Measurements from ENCODE around the gene HOXA7.

Gene HOXA7

GRCh38 chr7:27182285-27182841, 25.9 kb upstream of the HOXA7 start:
- no peak for DNase-seq

- no peak for DNase-seq
Measured at GRCh38 chr7:27181795-27182275, 25.4 kb upstream of the HOXA7 start.

- DNase-seq = no peak
Measured at GRCh38 chr7:27180431-27181420, 24.3 kb upstream of the HOXA7 start.

GRCh38 chr7:27179503-27180430, 23.3 kb upstream of the HOXA7 start:
- DNase-seq = peak; percentile 74

GRCh38 chr7:27179030-27179429, 22.6 kb upstream of the HOXA7 start:
- DNase-seq = no peak

DNA sequence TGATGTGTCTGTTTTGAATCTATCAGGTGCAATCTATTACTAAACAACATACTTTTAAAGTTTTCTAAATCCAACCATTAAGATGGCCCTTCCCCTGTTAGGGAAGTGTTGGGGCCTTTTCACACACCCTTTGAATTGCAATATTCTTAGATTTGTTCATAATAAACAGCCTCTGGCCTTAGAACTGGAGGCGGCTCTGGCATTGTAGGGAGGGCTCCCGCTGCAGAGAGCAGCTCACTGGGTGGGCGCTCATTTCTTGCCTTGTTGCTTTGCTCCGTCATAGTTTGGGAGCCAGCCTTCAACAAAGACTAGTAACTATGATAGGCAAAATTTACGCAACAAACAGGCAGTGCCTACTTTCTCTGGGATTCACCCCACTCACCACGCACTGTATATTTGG, 21.9 kb upstream of the HOXA7 start:
- no peak for DNase-seq

GRCh38 chr7:27177795-27178320, 21.4 kb upstream of the HOXA7 start:
- no peak for DNase-seq

GRCh38 chr7:27176962-27177794, 20.7 kb upstream of the HOXA7 start:
- DNase-seq = peak; percentile 0

DNA sequence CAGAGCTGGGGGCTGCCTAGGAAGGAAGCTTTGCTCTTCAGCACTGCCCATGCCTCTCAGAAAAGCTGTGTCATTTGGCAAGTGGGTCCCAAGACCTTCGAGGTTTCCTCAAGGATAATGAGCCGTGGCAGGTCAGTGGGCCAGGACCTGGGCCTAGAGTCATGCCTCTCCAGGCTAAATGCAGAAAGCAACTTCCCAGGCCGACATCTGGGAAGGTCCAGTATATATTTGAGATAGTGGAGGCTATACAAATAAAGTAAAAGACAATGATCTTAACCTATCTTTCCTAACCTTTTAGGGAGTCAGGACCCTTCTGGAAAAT, 20.0 kb upstream of the HOXA7 start:
- no peak for DNase-seq

DNA sequence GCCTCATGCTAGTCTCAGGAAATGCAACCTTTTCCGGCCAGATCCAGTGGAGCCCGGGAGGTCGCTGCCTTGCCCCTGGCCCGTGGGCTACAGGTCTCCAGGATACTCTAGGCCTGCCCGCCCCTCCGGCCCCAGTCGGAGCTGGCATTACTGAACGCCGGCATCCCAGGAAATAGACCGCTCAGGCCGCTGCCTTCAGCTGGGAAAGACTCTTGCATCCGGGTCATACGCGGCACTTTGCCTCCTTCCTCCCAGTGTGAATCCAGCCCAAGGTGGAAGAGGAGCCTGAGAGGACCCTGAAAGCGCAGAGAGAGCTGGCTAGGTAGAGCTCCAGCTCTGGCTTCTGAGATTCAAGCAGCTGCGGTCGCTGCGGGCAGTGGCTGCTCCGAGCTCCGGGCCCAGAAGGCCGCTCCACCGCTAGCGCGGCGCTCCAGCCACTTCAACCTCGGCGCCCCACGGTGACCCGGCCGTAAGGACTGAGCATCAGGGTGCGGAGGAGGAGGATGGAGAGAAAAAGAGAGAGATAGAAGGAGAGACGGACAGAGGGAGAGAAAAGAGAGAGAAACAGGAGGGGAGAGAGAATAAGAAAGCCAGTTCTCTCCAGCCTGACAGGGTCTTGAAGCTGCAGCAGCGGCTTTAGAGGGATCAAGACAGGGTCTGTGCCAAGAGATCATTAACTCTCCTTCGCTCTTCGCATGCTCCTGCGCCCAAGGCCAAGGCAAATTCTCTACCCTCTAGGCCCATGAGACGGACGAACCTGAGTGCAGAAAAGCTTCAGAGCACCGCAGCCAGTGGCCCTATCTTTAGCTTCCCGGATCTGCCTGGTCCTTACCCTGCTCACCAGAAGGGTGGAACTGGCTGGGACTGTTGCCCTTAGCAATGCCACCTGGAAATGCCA, 19.4 kb upstream of the HOXA7 start:
- DNase-seq = no peak

- no peak for DNase-seq
Measured at GRCh38 chr7:27174874-27175625, 18.6 kb upstream of the HOXA7 start.

DNA sequence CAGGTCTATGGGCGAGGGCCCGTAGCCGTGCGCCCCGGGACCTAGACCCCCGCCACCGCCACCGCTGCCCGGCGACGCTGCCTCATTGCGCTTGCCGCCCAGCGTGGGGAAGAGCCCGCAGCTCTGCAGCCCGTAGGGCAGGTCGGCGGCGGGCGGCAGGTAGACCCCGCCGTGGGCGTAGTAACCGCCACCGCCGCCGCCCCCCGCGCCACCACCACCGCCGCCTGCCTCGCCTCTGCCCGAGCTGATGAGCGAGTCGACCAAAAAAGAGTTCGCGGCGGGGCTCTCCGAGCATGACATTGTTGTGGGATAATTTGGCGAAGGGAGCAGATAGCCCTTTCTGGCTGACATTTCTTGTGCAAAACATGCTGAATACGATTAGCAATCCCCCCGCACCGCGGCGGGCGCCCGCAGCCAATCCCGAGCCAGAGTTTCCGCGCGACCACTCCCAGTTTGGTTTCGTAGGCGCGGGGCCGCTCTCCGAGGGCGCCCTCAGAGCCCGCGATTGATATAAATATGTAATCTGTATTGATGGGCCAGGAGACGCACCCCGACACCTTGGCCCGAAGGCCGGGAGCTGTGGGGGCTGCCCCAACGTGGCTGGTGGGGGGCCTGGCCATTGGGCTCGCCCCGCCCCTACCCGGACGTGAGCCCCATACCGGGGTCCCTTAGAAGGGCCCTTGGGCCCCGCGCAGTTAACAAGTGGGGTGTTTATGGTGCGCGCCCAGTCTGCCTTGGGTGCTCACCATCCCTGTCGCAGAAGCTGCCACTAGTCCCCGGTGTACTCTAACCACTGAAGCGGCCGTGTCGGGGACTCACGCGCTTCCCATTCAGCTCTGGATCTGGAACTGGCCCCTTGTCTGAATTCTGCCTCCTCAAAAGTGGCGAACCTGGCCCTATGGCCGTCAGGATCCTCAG, 17.7 kb upstream of the HOXA7 start, which contains the start of gene HOXA10:
TSS of gene HOXA10 (minus strand) at position 365 of the 918 bp plus-strand sequence. CDS start at position 351, 14 bp downstream.
- no peak for DNase-seq

DNA sequence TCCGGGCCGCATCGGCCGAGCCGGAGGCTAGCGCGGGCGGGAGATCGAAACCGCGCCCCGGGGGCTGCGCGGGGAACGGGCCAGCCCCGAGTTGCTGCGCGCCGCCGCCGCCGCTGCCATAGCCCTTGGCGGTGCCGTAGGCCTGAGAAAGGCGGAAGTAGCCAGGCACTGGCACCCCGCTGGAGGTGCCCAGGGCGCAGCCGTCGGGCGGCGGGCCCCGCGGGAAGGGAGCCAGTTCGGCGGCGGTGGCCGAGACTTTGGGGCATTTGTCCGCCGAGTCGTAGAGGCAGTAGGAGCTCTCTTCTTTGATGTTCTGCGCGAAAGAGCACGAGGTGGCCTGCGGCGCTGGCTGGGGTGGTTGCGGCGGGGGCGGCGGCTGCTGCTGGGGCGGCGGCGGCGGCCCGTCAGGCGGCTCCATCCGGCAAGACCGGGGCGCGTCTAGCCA, 17.1 kb upstream of the HOXA7 start:
- no peak for DNase-seq

DNA sequence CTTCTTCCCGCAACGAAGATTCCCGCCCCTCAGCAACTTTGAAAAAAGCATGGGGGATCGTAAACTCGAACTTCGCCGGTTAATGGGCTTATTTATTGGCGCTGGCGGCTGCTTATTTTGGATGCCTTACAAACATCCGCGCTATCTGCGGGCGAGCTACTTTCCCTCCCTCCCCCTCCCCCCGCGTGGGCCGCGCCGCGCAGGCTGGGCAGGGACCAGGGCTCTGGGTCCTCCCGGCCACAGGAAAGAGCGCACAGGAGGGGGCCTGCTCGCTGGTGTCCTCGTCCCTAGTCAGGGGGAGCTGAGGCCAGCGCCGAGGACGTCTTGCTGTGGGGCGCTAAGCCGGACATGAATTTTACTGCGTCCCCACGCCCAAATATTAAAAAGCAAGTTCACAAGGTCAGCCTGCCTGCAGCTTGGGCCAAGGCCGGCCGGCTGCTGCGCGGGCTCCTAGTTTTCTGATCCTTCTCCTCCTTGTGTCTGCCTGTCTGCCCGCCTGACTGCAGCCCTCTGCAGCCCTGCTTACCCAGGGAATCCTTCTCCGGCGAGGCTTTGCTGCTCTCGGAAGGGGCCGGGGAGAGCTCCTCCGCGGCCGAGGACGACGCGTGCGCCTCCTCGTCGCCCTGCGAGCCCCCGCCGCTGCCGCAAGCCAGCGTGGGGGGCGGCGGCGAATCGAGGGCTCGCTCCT, 16.5 kb upstream of the HOXA7 start:
- peak; percentile 5 for DNase-seq

DNA sequence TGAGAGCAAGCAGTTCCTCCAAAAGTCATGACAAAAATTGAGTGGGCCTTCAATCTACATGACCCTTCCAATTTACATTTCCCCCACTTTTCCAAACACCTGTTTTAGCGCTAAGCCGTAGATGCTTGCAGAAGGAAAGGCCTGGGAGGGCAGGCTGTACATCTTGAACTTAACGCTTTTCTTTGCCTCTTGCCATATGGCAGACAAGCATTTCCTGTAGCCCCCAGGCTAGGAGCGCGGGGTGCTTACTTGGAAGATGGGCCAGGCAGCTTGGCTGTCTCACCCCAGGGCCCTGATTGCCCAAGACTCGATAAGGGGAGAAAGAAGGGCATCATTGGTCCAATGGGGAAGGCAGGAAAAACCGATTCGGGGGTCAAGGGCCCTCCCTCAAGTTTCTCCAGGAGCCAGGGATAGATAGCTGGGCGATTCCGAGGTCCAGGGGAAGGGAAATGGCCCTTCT, 15.9 kb upstream of the HOXA7 start:
- DNase-seq = peak; percentile 1

DNA sequence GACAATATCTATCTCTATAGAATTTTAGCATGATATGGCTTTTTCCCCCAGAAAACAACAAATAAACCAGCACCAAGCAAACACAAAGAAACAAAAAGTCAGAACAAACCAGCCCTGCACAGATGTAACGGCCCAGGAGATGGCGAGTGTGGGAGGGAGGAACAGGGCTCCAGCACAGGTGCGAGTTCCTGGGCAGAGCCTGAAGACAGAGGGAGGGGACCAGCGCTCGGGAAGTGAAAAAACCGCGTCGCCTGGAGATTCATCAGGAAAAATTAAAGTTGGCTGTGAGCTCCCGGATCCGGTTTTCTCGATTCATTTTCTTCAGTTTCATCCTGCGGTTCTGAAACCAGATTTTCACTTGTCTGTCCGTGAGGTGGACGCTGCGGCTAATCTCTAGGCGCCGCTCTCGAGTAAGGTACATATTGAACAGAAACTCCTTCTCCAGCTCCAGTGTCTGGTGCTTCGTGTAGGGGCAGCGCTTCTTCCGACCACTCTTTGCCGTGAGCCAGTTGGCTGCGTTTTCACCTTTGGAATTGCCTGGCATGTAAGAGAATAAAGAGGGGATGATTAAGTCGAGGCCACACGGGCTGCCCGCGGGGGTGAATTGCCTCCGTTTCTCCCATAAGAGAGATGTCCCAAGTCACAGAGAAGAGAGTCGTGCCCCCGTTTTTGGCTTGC, 15.3 kb upstream of the HOXA7 start:
- peak; percentile 13 for DNase-seq

DNA sequence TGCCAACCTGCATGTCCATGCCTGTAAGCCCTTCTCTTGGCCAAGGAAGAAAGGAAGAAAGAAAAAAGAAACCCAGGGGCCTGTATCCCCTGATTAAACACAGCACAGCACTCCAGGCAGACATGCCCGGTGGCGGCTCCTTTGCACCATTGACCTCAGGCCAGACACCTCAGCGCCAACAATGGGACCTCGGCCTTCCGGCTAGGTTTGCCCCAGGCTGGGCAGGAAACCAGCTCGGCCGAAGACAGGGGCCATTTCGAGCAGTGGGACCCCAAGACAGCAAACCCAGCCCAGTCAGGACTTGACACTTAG, 14.8 kb upstream of the HOXA7 start:
- no peak for DNase-seq

Measured in CD4-positive, alpha-beta T cell treated with Interleukin-6 for 4 hours (primary cell).